HPDE6-E6E7 (cell line): ENCODE results near the gene PON3.
A peak's percentile ranks its signal among the peaks of the same experiment; 100 is the strongest.
"Not testable (repeated sequence)": the region's sequence is repeated elsewhere in the genome, so short reads cannot be mapped to it uniquely, and the experiment has no call there.

Source experiments
- DNase-seq: peaks from one replicate; pipeline ENCODE4 v3.0.0; 2011; ENCODE audit warnings: missing footprints; ENCODE audit errors: extremely low spot score

Gene PON3

GRCh38 chr7:95412075-95412474, 15.9 kb upstream of the PON3 start:
- no peak for DNase-seq

GRCh38 chr7:95411666-95412065, 15.5 kb upstream of the PON3 start:
- DNase-seq = no peak

GRCh38 chr7:95411036-95411435, 14.9 kb upstream of the PON3 start:
- DNase-seq = no peak

- no peak for DNase-seq
These were observed 11.6 kb upstream of the PON3 start for GRCh38 chr7:95407751-95408150.

GRCh38 chr7:95405800-95406199, 9.6 kb upstream of the PON3 start:
- DNase-seq = no peak

- DNase-seq = no peak
These were observed 9.0 kb upstream of the PON3 start for GRCh38 chr7:95405208-95405607.

GRCh38 chr7:95404316-95404865, 8.2 kb upstream of the PON3 start:
- no peak for DNase-seq

GRCh38 chr7:95398155-95398940, 2.2 kb upstream of the PON3 start:
- no peak for DNase-seq

GRCh38 chr7:95397381-95397780, 1.2 kb upstream of the PON3 start:
- DNase-seq = no peak

GRCh38 chr7:95395755-95396135, 430 bp downstream of the PON3 start:
- no peak for DNase-seq

GRCh38 chr7:95394370-95394769, 1.8 kb downstream of the PON3 start:
- DNase-seq = no peak

GRCh38 chr7:95391761-95392160, 4.4 kb downstream of the PON3 start:
- no peak for DNase-seq

GRCh38 chr7:95389516-95389915, 6.7 kb downstream of the PON3 start:
- DNase-seq = no peak

GRCh38 chr7:95379457-95379856, 16.7 kb downstream of the PON3 start:
- DNase-seq = not testable (repeated sequence)

GRCh38 chr7:95376632-95377400, 19.4 kb downstream of the PON3 start:
- no peak for DNase-seq

GRCh38 chr7:95375591-95376257, 20.5 kb downstream of the PON3 start:
- DNase-seq = no peak

GRCh38 chr7:95373323-95373722, 22.9 kb downstream of the PON3 start:
- no peak for DNase-seq

- DNase-seq = no peak
These were observed 27.9 kb downstream of the PON3 start for GRCh38 chr7:95368235-95368634.

- DNase-seq = peak; percentile 11
These were observed 28.6 kb downstream of the PON3 start for GRCh38 chr7:95367606-95368005.

GRCh38 chr7:95365151-95365550, 31.0 kb downstream of the PON3 start:
- no peak for DNase-seq

GRCh38 chr7:95357623-95358022, 38.6 kb downstream of the PON3 start:
- no peak for DNase-seq

GRCh38 chr7:95342642-95343307, 53.4 kb downstream of the PON3 start:
- DNase-seq = no peak
